Measurements from ENCODE around the gene ZSCAN32.

The ZSCAN32 gene

DNA sequence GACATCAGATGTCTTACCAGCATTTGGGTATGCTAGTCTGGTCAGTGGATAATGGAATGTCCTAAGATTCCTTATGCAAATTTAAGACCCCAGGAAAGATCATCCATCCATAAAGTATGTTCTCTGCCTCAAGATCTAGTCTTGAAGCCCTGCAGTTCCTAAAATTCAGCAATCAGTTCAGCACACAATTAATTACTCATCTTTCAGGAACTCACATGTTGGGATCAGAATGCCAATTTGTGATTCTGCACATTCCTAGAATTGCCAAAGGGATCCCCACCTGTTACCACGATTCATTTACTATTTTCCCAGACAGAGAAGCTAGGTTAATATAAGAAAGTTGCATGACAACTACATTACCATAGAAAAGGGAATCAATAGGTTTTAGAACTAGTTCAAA lies 41.9 kb downstream of the ZSCAN32 start:
- DNase-seq (ENCODE audit: low read depth in 2 of 2), result no peak

DNA sequence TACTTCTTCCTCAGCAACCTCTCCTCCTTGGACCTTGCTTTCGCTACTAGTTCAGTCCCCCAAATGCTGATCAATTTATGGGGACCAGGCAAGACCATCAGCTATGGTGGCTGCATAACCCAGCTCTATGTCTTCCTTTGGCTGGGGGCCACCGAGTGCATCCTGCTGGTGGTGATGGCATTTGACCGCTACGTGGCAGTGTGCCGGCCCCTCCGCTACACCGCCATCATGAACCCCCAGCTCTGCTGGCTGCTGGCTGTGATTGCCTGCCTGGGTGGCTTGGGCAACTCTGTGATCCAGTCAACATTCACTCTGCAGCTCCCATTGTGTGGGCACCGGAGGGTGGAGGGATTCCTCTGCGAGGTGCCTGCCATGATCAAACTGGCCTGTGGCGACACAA lies 44.7 kb downstream of the ZSCAN32 start:
- DNase-seq (ENCODE audit: low read depth in 2 of 2), result no peak

- DNase-seq (ENCODE audit: low read depth in 2 of 2), result no peak
Observed at GRCh38 chr16:3355589-3355988, 45.2 kb downstream of the ZSCAN32 start, which contains the start of gene OR2C1. Gene OR2C1, plus strand, starts transcription at chr16:3355889. Its CDS starts 52 bp downstream, at chr16:3355941.

DNA sequence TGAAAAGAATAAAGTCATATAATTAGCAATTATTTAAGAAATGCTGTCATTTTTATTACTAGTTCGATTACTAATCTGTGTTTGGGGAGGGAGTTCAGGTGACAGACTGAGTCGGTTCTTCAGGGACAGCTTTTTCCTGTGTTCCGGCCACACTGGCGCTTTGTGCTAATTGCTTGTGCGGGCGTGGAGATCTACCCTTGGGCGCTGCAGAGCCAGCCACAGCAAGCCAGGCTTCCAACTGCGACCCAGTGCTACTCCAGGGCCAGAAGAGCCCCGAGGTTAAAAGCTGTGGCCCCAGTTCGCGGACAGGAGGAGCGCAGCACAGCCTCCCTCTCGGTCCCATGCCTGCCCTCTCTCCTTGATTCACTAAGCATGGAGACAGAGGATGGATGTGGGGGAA lies 51.6 kb downstream of the ZSCAN32 start:
- no peak for DNase-seq (ENCODE audit: low read depth in 2 of 2)

DNA sequence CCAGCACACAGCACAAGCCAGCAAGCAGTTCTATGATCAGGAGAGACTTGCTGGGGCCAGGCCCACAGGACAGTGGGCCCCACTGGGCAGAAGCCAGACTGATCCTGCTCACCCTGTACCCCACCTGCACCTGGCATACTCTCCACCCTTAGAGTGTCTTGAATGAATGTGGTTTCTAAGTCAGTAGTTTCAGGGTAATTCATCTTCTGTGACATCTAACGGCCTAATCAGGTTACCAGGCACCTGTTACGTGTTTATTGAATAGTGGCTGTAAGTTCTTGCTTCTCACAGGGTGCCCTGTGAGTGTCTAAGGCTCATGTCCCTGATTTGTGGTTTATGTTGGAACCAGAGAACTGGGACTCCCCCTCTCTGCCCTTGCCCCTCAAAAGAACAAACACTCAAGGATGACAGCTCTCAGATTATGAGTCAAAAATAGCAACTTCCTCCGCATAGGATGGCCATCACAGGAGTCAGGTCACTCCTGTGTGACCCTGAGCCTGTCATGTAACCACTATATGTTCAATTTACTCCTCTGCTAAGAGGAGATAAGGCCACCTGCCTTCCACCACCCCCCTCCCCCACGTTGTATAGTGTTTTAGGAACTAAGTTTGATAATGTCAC lies 52.1 kb downstream of the ZSCAN32 start:
- no peak for DNase-seq (ENCODE audit: low read depth in 2 of 2)

GRCh38 chr16:3347586-3347985 lies 53.2 kb downstream of the ZSCAN32 start:
- no peak for DNase-seq (ENCODE audit: low read depth in 2 of 2)

GRCh38 chr16:3346041-3346440 lies 54.8 kb downstream of the ZSCAN32 start:
- DNase-seq (ENCODE audit: low read depth in 2 of 2), result no peak

Measured in activated CD4-positive, alpha-beta T cell treated with anti-CD3 and anti-CD28 coated beads for 24 hours (primary cell).